ENCODE results near the gene AP5B1.

Gene AP5B1

DNA sequence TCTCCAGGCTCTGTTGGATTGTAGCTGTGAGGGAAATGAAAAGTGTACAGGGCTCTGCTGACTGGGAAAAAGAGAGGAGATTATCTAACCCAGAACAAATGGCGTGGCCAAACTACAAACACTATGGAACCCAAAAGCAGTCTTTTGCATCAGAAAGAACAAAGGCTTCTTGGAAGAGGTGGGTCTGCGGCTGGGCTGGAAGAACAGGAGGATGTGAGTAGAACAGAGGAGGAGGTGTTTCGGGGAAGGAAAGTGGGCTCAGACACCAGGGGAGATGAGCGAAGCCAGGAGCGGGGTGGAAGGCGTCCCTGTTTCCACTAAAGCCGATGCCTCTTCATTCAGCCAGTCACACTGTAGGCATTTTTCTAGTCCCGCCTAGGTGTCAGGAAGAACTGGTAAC, 18.1 kb upstream of the AP5B1 start:
- DNase-seq: no peak

- DNase-seq: no peak
Measured at GRCh38 chr11:65797711-65798110, 16.9 kb upstream of the AP5B1 start.

DNA sequence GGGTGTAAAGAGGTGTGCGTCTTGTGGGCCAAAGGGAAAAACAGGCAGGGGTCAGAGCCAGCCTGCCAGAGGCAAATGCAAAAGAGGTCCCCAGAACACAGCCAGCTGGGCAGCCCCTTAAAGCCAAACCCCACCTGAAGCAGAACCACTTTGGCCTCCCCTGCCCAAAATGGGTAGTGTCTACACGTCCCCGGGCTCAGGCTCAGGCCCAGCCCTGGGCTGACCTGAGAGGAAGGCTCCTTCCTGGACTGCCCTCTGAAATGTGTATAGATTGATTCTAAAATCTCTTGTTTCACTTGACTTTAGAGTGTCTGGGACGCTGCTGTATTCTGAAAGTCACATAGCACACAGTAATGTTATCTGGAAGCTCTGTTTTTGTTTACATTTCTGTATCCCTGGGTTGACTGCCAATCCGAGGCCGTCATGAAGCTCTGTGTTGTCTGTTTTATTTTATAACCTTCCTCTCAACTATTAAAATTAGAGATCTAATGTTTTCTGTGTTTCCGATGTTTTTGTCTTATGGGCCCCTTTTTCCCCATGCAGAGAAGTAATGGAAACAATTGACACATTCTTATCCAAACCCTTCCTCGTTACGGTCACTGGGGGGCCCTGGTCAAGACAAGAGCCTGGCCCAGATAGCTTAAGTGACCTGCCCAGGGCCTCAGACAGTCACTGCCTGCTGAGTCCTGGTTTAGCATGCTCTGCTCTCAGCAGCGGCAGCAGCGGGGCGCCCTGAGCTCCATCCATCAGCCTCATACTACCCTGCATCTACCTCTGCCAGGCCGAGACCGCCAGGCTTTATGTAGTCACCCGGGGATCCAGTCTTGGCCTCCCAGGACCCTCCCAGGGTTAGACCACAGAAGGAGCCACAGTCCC, 16.2 kb upstream of the AP5B1 start:
- no peak for DNase-seq

DNA sequence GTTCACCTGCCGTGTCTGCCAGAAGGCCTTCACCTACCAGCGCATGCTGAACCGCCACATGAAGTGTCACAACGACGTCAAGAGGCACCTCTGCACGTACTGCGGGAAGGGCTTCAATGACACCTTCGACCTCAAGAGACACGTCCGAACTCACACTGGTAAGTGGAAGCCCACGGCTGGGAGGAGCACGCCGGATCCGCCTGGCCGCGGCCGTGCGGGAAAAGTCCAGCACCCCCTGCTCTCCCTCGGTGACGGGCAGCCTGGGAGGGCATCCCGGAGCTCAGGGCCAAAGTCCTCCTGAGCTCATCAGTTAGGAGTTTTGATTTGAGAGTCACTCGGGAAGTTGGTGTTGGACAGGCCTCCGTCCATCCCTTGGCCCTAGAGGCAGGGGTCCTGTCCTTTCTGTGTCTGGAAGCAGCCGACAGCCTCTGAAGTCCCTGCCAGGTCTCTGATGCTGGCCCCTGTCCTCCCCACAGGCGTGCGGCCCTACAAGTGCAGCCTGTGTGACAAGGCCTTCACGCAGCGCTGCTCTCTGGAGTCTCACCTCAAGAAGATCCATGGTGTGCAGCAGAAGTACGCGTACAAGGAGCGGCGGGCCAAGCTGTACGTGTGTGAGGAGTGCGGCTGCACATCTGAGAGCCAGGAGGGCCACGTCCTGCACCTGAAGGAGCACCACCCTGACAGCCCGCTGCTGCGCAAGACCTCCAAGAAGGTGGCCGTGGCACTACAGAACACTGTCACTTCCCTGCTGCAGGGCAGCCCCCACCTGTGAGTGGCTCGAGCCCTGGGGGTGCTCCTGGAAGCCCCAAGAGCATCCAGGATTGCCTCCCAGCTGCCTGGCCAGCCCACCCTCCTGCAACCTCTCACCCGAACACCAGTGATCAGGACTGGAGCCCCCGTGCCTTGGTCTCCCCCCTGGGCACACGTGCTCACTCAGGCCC, 14.1 kb upstream of the AP5B1 start:
- DNase-seq: no peak

DNA sequence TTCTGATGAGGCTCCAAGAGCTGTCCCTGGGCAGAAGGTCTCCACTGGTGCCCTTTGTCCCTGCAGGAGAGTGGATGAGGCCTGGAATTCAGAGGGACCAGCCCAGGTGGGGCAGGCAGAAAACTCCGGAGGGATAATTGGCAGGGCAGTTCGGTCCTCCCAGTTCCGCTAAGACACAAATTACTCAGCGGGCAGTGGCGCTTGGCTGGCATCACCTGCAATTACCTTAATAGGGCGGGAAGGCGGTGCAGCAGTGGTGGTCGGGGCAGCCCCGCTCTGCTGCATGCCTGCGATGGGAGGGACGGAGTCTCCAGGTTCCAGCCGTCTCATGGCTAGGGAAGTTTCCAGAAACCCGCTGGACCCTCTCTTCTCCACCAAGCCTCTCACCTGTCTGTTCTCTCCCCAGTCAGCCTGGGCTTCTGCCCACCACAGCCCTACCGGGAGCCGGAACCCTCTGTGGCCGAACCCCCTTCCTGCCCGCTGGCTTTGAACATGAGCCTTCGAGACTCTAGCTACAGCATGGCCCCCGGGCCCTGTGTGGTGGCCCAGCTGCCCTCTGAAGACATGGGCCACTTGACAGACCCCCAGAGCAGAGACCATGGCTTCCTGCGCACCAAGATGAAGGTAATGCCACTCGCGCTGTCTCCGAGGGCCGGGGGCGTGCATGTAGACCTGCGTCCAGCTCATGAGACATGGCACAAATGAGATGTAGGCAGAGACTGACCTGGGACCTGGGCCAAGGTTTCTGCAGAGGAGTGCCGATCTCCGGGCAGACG, 13.0 kb upstream of the AP5B1 start:
- no peak for DNase-seq

DNA sequence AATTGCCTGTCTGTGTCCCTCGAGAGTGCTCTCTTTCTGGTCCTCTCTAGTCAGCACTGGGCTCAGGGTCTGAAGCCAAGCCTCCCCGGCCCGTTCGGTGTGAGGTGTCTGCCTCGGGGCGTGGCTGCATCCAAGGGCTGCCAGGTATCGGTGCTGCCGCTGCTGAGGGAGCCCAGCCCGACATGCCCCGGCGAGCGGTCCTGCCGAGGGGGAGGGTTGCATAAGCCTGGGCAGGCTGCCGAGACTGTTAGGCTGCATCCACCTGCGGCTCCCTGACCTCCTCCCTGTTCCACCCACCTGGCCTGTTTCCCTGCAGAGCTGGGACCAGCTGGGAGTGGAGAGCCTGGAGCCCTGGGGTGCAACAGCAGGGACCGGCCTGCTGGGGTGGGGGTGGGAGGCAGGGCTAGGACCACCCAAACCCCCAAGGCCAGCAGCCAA, 12.4 kb upstream of the AP5B1 start:
- DNase-seq: no peak

DNA sequence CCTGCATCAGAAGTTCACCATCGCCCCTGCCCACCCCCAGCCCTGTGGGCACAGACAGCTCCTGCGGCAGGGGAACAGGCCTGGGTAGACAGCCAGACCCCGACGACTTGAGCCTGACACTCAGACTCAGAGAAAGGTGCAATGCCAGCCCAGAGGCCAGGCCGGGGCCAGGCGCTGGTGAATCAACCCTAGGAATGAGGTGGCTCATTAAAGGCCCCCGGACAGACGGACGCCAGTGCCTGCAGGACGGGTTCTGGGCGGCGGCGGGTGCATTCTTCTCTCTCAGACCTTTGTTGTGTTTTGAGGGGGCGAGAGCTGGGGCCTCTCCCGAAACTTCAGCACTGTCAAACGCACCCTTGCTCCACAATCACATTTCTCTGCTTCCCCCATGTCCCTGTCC, 11.7 kb upstream of the AP5B1 start:
- no peak for DNase-seq

DNA sequence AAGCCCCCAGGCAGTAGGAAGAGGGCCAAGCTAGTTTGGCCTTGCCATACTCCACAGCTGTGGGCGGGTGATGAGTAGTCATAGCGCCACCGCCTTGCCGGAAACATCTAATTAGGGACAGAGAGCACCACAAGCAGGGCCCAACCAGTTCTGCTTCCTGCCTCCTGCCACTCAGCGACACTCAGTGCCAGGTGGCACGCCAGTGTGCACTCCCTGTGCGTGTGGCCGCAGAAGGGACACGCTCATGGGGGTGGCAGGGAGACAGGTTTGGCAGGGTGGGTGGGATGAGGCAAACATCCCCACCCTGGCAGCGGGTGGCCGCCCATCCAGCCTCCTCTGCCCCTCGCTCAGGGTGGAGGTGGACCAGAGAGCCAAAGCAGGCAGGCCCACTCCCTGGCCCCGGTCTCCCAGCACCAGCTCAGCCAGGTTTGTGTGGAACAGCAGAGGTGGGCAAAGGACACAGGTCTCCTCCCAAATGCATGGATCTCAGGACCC, 11.0 kb upstream of the AP5B1 start:
- DNase-seq: peak in 1 of 5 donors; percentile 23

DNA sequence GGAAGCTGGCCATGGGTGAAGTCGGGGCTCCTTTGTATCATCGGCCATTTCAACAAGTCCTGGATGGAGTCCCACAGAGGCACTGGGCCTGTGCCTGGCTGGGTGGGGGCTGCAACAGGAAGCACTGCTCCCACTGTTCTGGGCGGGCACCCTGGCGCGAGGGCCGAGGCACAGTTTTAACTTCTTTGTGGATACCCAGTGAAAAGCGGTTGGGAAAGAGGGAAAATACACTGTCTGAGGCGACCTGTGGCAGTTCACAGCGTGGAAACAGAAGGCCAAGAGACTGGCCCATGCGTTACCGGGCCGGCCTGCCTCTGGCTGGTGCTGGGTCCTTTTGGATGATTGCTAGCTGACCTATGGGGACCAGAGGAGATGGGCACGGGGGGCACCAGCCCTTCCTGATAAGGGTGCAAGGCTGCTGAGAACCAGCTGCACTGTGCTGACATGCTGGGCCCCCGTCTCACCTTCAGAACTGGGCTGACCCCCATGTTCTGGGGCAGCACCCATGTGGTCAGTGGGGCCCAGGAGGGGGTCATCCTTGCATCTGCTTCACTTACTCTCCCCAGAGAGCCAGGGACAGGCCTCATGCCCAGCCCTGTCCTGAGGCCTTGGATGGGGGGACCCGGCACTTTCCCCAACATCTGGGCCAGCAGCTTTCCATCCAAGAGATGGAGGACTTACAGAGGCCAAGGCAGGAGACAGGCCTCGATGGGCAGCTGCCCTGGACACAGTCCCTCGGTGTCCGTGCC, 10.3 kb upstream of the AP5B1 start:
- no peak for DNase-seq

GRCh38 chr11:65790104-65790901, 9.5 kb upstream of the AP5B1 start:
- no peak for DNase-seq

GRCh38 chr11:65789230-65790103, 8.7 kb upstream of the AP5B1 start:
- DNase-seq: no peak

DNA sequence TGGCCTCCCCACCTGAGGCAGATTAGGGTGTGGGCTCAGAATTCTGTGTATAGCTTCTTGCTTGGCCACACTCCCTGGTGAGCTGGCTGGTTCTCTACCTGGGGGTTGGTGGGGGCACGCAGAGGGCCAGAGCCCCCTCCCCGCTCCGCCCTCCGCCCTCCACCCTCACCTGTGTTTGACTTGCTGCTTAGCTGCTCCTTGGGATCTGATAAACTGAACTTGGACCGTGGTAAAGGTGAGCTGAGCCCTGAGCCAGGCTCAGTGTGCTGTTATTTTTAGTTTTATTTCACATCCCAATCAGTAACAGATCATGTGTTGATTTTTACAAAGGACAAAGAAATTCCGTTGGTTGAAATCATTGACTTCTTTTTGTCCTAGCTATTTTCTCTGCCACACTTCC, 8.0 kb upstream of the AP5B1 start:
- no peak for DNase-seq

DNA sequence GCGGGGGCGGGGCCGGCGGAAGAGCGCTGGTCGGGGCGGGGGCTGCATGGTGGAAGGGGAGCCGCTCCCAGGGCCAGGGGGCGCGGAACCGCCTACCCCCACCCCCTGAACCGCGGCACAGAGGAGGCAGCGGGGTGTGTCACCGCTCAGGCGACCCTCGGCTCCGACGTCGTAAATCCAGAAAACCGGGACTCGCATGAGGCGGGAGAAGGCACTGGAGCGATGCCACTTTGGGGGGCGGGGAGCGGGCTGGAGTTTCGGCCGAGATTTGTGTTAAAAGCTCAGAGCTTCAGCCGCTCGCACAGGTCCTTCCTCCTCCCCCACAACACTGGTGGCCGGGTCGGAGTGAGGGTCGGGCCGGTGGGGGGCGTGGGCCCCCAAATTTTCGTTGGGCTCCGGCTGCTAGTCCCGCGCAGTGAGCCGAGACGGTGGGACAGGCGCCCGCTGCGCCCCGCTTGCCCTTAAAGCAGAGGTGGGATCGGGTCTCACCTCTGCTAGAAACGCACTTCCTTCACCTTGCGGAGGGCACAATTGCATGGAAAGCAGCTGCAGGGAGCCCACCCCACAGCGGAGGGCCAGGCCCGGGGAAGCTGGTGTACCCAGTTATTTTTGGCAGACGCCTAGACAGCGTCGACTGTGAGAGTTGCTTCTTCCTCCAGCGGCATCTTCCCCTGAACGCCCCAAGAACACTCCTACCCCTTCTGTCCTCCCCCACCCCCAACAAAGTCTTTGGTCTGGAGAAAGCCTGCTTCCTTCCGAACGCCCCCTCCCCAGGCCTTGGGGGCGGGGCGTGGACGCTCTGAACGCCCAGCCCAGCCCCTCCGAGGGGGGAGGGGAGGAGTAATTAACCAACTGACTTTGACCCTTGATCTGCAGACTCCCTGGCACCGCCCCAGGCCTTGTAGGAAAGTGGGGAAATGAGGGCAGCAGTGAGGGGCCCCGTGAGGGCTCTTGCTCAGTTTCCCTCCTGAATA, 7.2 kb upstream of the AP5B1 start:
- DNase-seq: no peak

- peak in 1 of 5 donors; percentile 18 for DNase-seq
Measured at GRCh38 chr11:65786786-65787636, 6.2 kb upstream of the AP5B1 start, which contains the start of gene OVOL1. Gene OVOL1, plus strand, starts transcription at chr11:65787063. Its CDS starts 311 bp downstream, at chr11:65787374.

DNA sequence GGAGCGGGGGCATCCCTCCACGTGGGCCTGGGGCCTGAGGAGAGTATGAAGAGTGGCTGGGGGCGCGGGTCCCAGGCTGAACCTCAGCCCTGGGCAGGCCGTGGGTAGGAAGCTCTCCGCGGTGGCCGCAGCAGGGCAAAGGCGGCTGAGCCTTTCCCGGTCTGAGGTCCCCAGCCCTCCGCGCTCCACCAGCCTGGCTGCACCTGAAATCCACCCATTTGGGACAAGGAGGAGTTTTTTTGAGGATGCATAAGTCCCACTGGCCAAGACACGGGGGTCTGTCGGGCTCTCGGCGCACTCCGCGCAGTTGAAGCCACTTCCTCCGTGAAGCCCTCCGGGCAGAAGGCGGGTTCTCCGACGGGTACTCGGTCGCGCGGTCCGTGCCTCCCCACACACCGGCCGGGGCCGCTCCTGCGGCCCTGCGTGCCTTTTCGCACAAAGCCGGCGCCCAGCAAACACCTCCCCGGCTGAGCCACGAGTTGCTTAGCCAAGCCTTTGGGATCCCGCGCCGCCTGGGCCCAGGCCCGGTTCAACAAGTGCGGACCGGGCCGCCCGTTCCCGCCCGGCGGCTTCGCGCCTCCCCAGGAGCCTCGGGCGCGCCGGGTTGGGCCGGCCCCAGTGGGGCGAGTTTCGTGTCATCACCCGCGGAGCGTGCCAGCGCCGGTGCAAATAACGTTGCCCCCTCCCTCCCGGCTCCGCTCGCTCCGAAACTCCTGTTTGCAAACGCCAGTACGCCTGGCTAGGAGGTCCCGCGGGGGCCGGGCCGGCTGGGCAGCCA, 5.4 kb upstream of the AP5B1 start:
- no peak for DNase-seq

- DNase-seq: no peak
Measured at GRCh38 chr11:65785319-65786007, 4.7 kb upstream of the AP5B1 start.
